GM18505 (cell line): ENCODE data around the gene LYRM1.

Experiments
- ATAC-seq: cut with Tn5 transposase; IDR thresholded peaks from one replicate; pipeline ENCODE4 v1.9.1; 2021; ENCODE audit not compliant: unreplicated experiment
- POLR2A ChIP-seq: IDR thresholded peaks from 4 replicates; pipeline ENCODE4 v1.6.1; 2011; ENCODE audit warnings: borderline replicate concordance; ENCODE audit not compliant: insufficient read depth, insufficient read length; ENCODE audit errors: extremely low read depth

LYRM1 gene

GRCh38 chr16:20865420-20866131, 35.0 kb upstream of the LYRM1 start:
- TF ChIP-seq POLR2A = no peak
- ATAC-seq = no peak

- TF ChIP-seq POLR2A = no peak
- ATAC-seq = no peak
These were observed 34.3 kb upstream of the LYRM1 start for GRCh38 chr16:20866145-20866772.

- no peak for ATAC-seq
- TF ChIP-seq POLR2A = no peak
These were observed 33.8 kb upstream of the LYRM1 start for GRCh38 chr16:20866801-20867200.

DNA sequence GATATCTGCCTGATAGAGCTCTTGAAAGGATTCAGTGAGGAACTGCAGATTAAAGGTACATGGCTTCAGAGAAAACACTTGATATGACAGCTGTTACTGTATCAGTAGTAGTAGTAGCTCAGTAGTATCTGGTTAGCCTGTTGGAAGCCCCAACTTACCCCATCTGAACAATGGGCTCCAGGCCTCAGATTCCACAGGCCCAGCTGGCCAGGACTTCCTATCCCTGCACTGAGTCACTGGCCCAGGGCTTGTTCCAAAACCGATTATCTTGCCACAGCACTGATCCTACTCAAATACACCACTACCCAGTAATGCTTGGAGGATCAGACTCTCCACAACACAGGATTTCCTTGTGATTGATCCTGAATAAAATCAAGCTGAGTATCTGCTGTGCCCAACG, 33.0 kb upstream of the LYRM1 start:
- ATAC-seq = no peak
- no peak for TF ChIP-seq POLR2A

DNA sequence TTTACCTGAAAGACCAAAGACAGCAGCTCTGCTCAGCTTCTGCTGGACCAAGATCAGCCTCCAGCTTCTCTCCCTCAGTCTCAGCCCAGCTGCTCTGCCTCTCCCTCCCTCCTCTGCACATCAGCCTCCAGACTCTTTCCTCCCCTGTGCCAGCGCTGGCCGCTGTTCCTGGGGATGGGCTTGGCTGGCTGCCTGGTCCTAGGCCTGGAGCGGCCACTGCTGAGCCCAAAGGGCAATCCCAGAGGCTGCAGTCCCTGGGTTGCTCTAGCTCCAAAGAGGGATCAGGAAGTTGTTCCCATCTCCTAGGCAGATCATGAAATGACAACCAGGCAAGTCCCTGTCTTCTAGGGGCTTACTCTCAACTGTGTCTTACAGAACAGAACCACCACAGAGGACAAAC, 31.7 kb upstream of the LYRM1 start:
- no peak for ATAC-seq
- TF ChIP-seq POLR2A = no peak

GRCh38 chr16:20870122-20870820, 30.3 kb upstream of the LYRM1 start:
- no peak for ATAC-seq
- no peak for TF ChIP-seq POLR2A

GRCh38 chr16:20871258-20871657, 29.3 kb upstream of the LYRM1 start:
- ATAC-seq = no peak

GRCh38 chr16:20871941-20872815, 28.4 kb upstream of the LYRM1 start:
- ATAC-seq = no peak
- TF ChIP-seq POLR2A = no peak

More at GRCh38 chr16:20871258-20871657, 29.3 kb upstream of the LYRM1 start:
- no peak for TF ChIP-seq POLR2A

- TF ChIP-seq POLR2A = no peak
- no peak for ATAC-seq
These were observed 27.2 kb upstream of the LYRM1 start for GRCh38 chr16:20873331-20873730.

DNA sequence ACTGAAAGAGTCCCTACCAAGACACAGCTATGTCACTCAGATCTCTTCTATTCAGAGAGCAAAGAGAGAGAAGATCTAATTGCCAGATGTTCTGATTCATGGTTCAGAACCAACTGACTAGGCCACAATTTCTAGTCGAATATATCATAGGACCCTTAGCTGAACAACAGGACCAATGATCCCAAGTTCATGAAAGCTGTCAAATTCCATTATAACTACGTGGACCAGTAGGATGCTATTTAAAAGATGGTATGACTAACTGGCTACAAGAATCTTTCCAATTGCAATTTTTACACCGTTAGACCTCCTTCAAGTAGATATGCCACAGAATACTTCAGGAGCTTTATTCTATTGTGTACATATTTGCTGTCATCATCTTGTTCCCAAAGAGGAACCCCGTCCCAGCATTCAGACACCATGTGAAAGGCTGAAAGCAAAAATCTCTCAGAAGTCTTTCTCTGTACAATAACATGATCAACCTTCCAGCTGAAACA, 26.4 kb upstream of the LYRM1 start:
- TF ChIP-seq POLR2A = no peak
- ATAC-seq = peak; percentile 6

DNA sequence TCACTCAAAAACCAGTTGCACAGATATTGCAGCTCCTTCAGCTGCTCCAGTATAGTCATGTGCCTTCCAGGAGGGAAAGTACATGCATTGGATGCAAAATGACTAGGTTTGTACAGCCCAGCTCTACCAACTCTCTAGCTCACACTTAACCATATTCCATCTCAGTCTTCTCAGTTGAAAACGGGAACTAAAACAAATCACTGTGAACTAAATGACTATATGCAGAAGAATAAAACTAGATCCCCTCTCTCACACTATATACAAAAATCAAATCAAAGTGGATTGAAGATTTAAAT, 25.3 kb upstream of the LYRM1 start:
- no peak for TF ChIP-seq POLR2A
- no peak for ATAC-seq

DNA sequence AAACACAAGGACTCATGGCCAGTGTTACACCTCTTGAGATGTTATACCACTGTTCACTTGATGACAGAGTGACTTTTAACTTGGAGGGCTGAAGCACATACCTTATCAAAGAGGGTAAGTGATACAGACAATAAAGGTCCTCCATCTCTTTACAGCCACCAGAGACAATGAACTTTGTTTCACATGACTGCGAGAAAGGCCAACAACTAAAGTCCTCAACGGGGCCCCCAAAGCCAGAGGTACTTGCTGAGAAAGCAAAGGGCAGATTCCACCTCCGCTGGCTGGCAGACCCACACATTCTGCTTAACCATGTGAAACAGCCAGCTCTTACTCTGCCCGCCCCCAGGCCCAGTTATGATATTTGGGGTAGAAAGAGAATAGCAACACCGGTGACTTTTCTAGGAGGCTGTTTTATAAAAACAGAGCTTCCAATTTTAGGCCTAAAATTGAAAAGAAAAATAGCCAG, 21.9 kb upstream of the LYRM1 start:
- no peak for TF ChIP-seq POLR2A
- ATAC-seq = no peak
